GM18907 (cell line): Measurements from ENCODE around the gene NUAK1.
"Not testable (repeated sequence)": the region's sequence is repeated elsewhere in the genome, so short reads cannot be mapped to it uniquely, and the experiment has no call there.

Experiments
- ATAC-seq: cut with Tn5 transposase; IDR thresholded peaks from one replicate; pipeline ENCODE4 v1.9.1; 2021; ENCODE audit warnings: mild to moderate bottlenecking, moderate library complexity; ENCODE audit not compliant: unreplicated experiment

NUAK1 gene

GRCh38 chr12:106035421-106035820 lies 103.3 kb downstream of the NUAK1 start:
- ATAC-seq = no peak

GRCh38 chr12:106034316-106034715 lies 104.4 kb downstream of the NUAK1 start:
- no peak for ATAC-seq

- ATAC-seq = no peak
Observed at GRCh38 chr12:106033161-106033675, 105.5 kb downstream of the NUAK1 start.

- ATAC-seq = no peak
Observed at GRCh38 chr12:106032623-106032925, 106.2 kb downstream of the NUAK1 start.

- ATAC-seq = no peak
Observed at GRCh38 chr12:106031761-106032622, 106.8 kb downstream of the NUAK1 start.

GRCh38 chr12:106030210-106031071 lies 108.3 kb downstream of the NUAK1 start:
- ATAC-seq = no peak

- no peak for ATAC-seq
Observed at GRCh38 chr12:106029532-106029931, 109.2 kb downstream of the NUAK1 start.

- ATAC-seq = no peak
Observed at GRCh38 chr12:106027911-106028310, 110.8 kb downstream of the NUAK1 start.

- no peak for ATAC-seq
Observed at GRCh38 chr12:106027286-106027685, 111.5 kb downstream of the NUAK1 start.

GRCh38 chr12:106025129-106025528 lies 113.6 kb downstream of the NUAK1 start:
- ATAC-seq = no peak

- ATAC-seq = no peak
Observed at GRCh38 chr12:106023039-106023438, 115.7 kb downstream of the NUAK1 start.

- no peak for ATAC-seq
Observed at GRCh38 chr12:106022568-106023012, 116.2 kb downstream of the NUAK1 start.

- no peak for ATAC-seq
Observed at GRCh38 chr12:106021516-106021915, 117.2 kb downstream of the NUAK1 start.

- ATAC-seq = no peak
Observed at GRCh38 chr12:106020736-106021135, 118.0 kb downstream of the NUAK1 start.

- no peak for ATAC-seq
Observed at GRCh38 chr12:106019144-106019543, 119.6 kb downstream of the NUAK1 start.

- no peak for ATAC-seq
Observed at GRCh38 chr12:106018286-106018685, 120.5 kb downstream of the NUAK1 start.

- ATAC-seq = not testable (repeated sequence)
Observed at GRCh38 chr12:106016601-106017278, 122.0 kb downstream of the NUAK1 start.

GRCh38 chr12:106015646-106016045 lies 123.1 kb downstream of the NUAK1 start:
- ATAC-seq = no peak

- no peak for ATAC-seq
Observed at GRCh38 chr12:106013941-106014340, 124.8 kb downstream of the NUAK1 start.
